COLO668 (cell line): ENCODE data around the gene S1PR5.
"Not testable (repeated sequence)": the region's sequence is repeated elsewhere in the genome, so short reads cannot be mapped to it uniquely, and the experiment has no call there.

Experiments used
- DNase-seq: peaks from one replicate; lab custom pipeline; 2025; ENCODE audit not compliant: unreplicated experiment; lab: John Stamatoyannopoulos, UW

S1PR5 gene

GRCh38 chr19:10517361-10517759 lies at the start of gene S1PR5:
Gene S1PR5 (minus strand): TSS chr19:10517447. CDS start chr19:10515011, 2,436 bp downstream.
- no peak for DNase-seq

- DNase-seq: no peak
Measured at GRCh38 chr19:10566658-10567410, 49.6 kb upstream of the S1PR5 start.

GRCh38 chr19:10566408-10566657 lies 49.1 kb upstream of the S1PR5 start:
- DNase-seq: no peak

- DNase-seq: peak; percentile 98
Measured at GRCh38 chr19:10565567-10566407, 48.5 kb upstream of the S1PR5 start, which contains the start of gene KRI1. Gene KRI1 (minus strand): TSS chr19:10566010. CDS start chr19:10565999, 11 bp downstream.

- DNase-seq: peak; percentile 65
Measured at GRCh38 chr19:10565028-10565566, 47.9 kb upstream of the S1PR5 start.

GRCh38 chr19:10562609-10563008 lies 45.4 kb upstream of the S1PR5 start:
- no peak for DNase-seq

GRCh38 chr19:10560154-10560553 lies 42.9 kb upstream of the S1PR5 start:
- no peak for DNase-seq

GRCh38 chr19:10557603-10558197 lies 40.5 kb upstream of the S1PR5 start:
- no peak for DNase-seq

- no peak for DNase-seq
Measured at GRCh38 chr19:10555610-10555973, 38.3 kb upstream of the S1PR5 start.

- no peak for DNase-seq
Measured at GRCh38 chr19:10554760-10555609, 37.7 kb upstream of the S1PR5 start.

- no peak for DNase-seq
Measured at GRCh38 chr19:10553943-10554381, 36.7 kb upstream of the S1PR5 start.

GRCh38 chr19:10553087-10553667 lies 35.9 kb upstream of the S1PR5 start:
- no peak for DNase-seq

- no peak for DNase-seq
Measured at GRCh38 chr19:10552510-10553053, 35.3 kb upstream of the S1PR5 start.

GRCh38 chr19:10551698-10552301 lies 34.6 kb upstream of the S1PR5 start:
- DNase-seq: peak; percentile 35

- DNase-seq: not testable (repeated sequence)
Measured at GRCh38 chr19:10551006-10551405, 33.8 kb upstream of the S1PR5 start.

GRCh38 chr19:10550336-10550735 lies 33.1 kb upstream of the S1PR5 start:
- no peak for DNase-seq

- no peak for DNase-seq
Measured at GRCh38 chr19:10549733-10550132, 32.5 kb upstream of the S1PR5 start.

GRCh38 chr19:10548746-10549276 lies 31.6 kb upstream of the S1PR5 start:
- no peak for DNase-seq

- no peak for DNase-seq
Measured at GRCh38 chr19:10546817-10547216, 29.6 kb upstream of the S1PR5 start.
